ENCODE data around the gene RANGRF.

Gene RANGRF

GRCh38 chr17:8294361-8294760 lies 5.9 kb downstream of the RANGRF start:
- H2AFZ ChIP-seq, result peak overlapping the region; percentile 92
- H3K4me2 ChIP-seq (ENCODE audit: low read length), result peak overlapping the region; percentile 79
- no peak overlapping the region for H3K9ac ChIP-seq
- H3K27me3 ChIP-seq (ENCODE audit: control insufficient read depth, insufficient read depth, low read length), result no peaks in the 10 kb centered on the region
- peaks cover 7% of the 10 kb centered on the region for H3K4me1 ChIP-seq
- H3K79me2 ChIP-seq, result no peaks in the 10 kb centered on the region
- TF ChIP-seq, protein P1, sequence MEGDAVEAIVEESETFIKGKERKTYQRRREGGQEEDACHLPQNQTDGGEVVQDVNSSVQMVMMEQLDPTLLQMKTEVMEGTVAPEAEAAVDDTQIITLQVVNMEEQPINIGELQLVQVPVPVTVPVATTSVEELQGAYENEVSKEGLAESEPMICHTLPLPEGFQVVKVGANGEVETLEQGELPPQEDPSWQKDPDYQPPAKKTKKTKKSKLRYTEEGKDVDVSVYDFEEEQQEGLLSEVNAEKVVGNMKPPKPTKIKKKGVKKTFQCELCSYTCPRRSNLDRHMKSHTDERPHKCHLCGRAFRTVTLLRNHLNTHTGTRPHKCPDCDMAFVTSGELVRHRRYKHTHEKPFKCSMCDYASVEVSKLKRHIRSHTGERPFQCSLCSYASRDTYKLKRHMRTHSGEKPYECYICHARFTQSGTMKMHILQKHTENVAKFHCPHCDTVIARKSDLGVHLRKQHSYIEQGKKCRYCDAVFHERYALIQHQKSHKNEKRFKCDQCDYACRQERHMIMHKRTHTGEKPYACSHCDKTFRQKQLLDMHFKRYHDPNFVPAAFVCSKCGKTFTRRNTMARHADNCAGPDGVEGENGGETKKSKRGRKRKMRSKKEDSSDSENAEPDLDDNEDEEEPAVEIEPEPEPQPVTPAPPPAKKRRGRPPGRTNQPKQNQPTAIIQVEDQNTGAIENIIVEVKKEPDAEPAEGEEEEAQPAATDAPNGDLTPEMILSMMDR (IDR thresholded peaks at IDR 0.05), result no peak
- H3K27ac ChIP-seq, result peak overlapping the region; percentile 82
- no peaks in the 10 kb centered on the region for H3K9me3 ChIP-seq (ENCODE audit: control insufficient read depth, low read length)
- no peaks in the 10 kb centered on the region for H3K36me3 ChIP-seq (ENCODE audit: control insufficient read depth, insufficient read depth, low read length)
- no peak overlapping the region for H3K4me3 ChIP-seq (ENCODE audit: low read depth, low read length)

DNA sequence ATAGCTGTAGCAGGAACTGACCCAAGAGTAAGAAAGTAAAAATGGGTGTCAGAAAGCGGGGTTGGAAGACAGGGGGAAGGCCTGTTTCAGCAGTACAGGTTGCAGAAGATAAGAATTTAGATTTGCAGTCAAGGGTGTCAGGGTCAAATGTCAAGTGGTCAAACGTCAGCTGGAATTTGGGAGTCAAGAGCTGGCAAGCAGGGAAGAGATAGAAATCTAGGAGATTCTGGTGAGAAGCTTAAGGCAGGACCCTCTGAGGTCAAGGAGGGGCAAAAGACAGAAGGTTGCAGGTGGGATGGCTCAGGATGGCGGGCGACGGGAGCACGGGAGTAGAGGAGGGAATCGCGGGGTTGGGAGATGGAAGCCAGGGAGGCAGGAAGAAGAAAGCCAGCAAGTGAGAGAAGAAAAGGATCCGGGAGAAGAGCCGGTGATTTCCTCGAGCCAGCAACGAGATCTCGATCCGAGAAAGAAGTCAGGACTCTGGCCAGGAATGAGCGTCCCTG lies 6.4 kb downstream of the RANGRF start:
- Histone ChIP-seq H3K4me3 (ENCODE audit: low read depth, low read length) (peak overlapping the region; percentile 86), H3K79me2 (no peaks in the 10 kb centered on the region), H2AFZ (peak overlapping the region; percentile 92), H3K4me1 (peaks cover 7% of the 10 kb centered on the region), H3K36me3 (ENCODE audit: control insufficient read depth, insufficient read depth, low read length) (no peaks in the 10 kb centered on the region), H3K27ac (peak overlapping the region; percentile 82), H3K9me3 (ENCODE audit: control insufficient read depth, low read length) (no peaks in the 10 kb centered on the region), H3K9ac (peak overlapping the region; percentile 65), H3K4me2 (ENCODE audit: low read length) (peak overlapping the region; percentile 79), H3K27me3 (ENCODE audit: control insufficient read depth, insufficient read depth, low read length) (no peaks in the 10 kb centered on the region)
- TF ChIP-seq, protein P1 (IDR thresholded peaks at IDR 0.05), result no peak

- Histone ChIP-seq H3K4me1 (no peaks in the 10 kb centered on the region), H3K9ac (no peak overlapping the region), H3K36me3 (ENCODE audit: control insufficient read depth, insufficient read depth, low read length) (no peaks in the 10 kb centered on the region), H3K27me3 (ENCODE audit: control insufficient read depth, insufficient read depth, low read length) (no peaks in the 10 kb centered on the region), H2AFZ (peak overlapping the region; percentile 26), H3K9me3 (ENCODE audit: control insufficient read depth, low read length) (no peaks in the 10 kb centered on the region), H3K79me2 (no peaks in the 10 kb centered on the region), H3K4me3 (ENCODE audit: low read depth, low read length) (no peak overlapping the region), H3K27ac (no peak overlapping the region), H3K4me2 (ENCODE audit: low read length) (no peak overlapping the region)
- TF ChIP-seq, protein P1 (IDR thresholded peaks at IDR 0.05), result no peak
Measured at GRCh38 chr17:8300226-8300625, 11.8 kb downstream of the RANGRF start.

DNA sequence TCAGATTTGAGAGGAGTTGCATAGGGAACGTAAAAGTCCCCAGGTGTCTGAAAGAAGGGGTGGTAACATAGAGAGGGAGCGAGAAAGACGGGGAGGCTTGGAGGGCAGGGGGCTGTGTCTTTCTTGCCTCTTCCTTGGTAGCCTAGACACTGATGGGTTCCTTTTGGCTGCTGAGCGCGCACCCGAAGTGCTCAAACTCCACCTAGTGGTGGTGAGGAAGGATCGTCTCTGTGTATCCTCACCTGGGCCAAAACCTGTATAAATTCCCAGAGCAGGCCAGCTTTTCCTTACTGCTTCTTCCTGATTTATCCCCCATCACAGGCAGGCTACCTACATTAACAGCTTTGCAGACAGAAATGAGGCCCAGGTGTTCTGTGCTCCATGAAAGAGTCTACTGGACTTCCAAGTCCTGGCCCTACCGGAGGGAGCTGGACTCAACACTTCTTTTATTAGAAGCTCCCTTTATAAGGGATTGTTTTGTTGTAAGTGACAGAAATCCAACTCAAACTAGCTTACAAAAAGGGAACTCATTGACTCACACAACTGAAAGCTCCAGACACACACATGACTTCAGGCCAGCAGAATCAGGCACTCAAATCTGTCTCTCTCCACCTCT lies 12.3 kb downstream of the RANGRF start:
- H2AFZ ChIP-seq, result peak overlapping the region; percentile 26
- H3K79me2 ChIP-seq, result no peaks in the 10 kb centered on the region
- H3K27me3 ChIP-seq (ENCODE audit: control insufficient read depth, insufficient read depth, low read length), result no peaks in the 10 kb centered on the region
- H3K4me1 ChIP-seq, result no peaks in the 10 kb centered on the region
- H3K9me3 ChIP-seq (ENCODE audit: control insufficient read depth, low read length), result no peaks in the 10 kb centered on the region
- no peak overlapping the region for H3K27ac ChIP-seq
- H3K9ac ChIP-seq, result no peak overlapping the region
- H3K4me2 ChIP-seq (ENCODE audit: low read length), result no peak overlapping the region
- TF ChIP-seq, protein P1 (IDR thresholded peaks at IDR 0.05), result peak; percentile 87
- no peaks in the 10 kb centered on the region for H3K36me3 ChIP-seq (ENCODE audit: control insufficient read depth, insufficient read depth, low read length)
- H3K4me3 ChIP-seq (ENCODE audit: low read depth, low read length), result no peak overlapping the region

GRCh38 chr17:8310601-8311123 lies 22.2 kb downstream of the RANGRF start:
- peak overlapping the region; percentile 6 for H3K4me3 ChIP-seq (ENCODE audit: low read depth, low read length)
- H3K9ac ChIP-seq, result no peak overlapping the region

More at GRCh38 chr17:8310601-8311123, 22.2 kb downstream of the RANGRF start:
- Histone ChIP-seq H3K27ac (peak overlapping the region; percentile 26), H3K9me3 (ENCODE audit: control insufficient read depth, low read length) (no peaks in the 10 kb centered on the region), H3K4me2 (ENCODE audit: low read length) (no peak overlapping the region), H3K4me1 (peaks cover 8% of the 10 kb centered on the region), H3K27me3 (ENCODE audit: control insufficient read depth, insufficient read depth, low read length) (no peaks in the 10 kb centered on the region), H3K36me3 (ENCODE audit: control insufficient read depth, insufficient read depth, low read length) (no peaks in the 10 kb centered on the region), H3K79me2 (no peaks in the 10 kb centered on the region), H2AFZ (no peak overlapping the region)
- TF ChIP-seq, protein P1 (IDR thresholded peaks at IDR 0.05), result no peak
